Stomach (tissue), 9 donors: ENCODE measurements around the gene PGAP6. TPM values are rescaled to one million over a fixed set of nuclear protein-coding genes. Genes with fewer than 3 reads are reported as not detected.

ENCODE experiments used
- DNase-seq, 2 donors: peaks; one replicate each; pipeline versions ENCODE4 v3.0.0 to v3.0.0-alpha.2; 2013 to 2019
- H3K27ac ChIP-seq, 5 donors: fragments of 200-600 bp in 4 of 5; sonication (generic) in 4 of 5; one replicate each; pipeline ENCODE4 v1.5.1; 2013 to 2019; ENCODE audit warnings: mild to moderate bottlenecking in 1 of 5, moderate library complexity in 1 of 5
- H3K27me3 ChIP-seq, 3 donors: fragments of 200-600 bp; sonication (generic); one replicate each; pipeline ENCODE4 v1.5.1; 2017 to 2019; ENCODE audit warnings: mixed run types in 1 of 3
- H3K36me3 ChIP-seq, 4 donors: fragments of 200-600 bp; sonication (generic); 1 replicate in 3 of 4; 2 replicates in 1 of 4; pipeline ENCODE4 v1.5.1; 2016 to 2019
- H3K4me1 ChIP-seq, 4 donors: fragments of 200-600 bp; sonication (generic); one replicate each; pipeline ENCODE4 v1.5.1; 2016 to 2019
- H3K4me3 ChIP-seq, 4 donors: fragments of 200-600 bp; sonication (generic) in 3 of 4; one replicate each; pipeline ENCODE4 v1.5.1; 2016 to 2019; ENCODE audit warnings: mild to moderate bottlenecking in 1 of 4
- H3K9me3 ChIP-seq, 4 donors: fragments of 200-600 bp; sonication (generic); one replicate each; pipeline ENCODE4 v1.5.1; 2016 to 2019
- CTCF ChIP-seq, 7 experiments: fragments of 450-650 bp in 4 of 7; fragments of 200-600 bp in 3 of 7; sonication (generic) in 3 of 7; IDR thresholded peaks; one replicate each; pipeline ENCODE4 v1.5.1; 2016 to 2019; ENCODE audit warnings: antibody characterized with exemption in 7 of 7, control low read depth in 2 of 7, mild to moderate bottlenecking in 1 of 7
- EP300 ChIP-seq: sonication (generic); formaldehyde crosslinking; IDR thresholded peaks from one replicate; pipeline ENCODE4 v1.6.1; 2017; ENCODE audit warnings: antibody characterized with exemption
- POLR2A ChIP-seq, 4 donors: fragments of 450-650 bp; IDR thresholded peaks; one replicate each; pipeline ENCODE4 v1.6.1; 2016; ENCODE audit warnings: antibody characterized with exemption in 4 of 4, control low read depth in 2 of 4, mild to moderate bottlenecking in 1 of 4, moderate library complexity in 1 of 4
- POLR2AphosphoS5 ChIP-seq, 3 donors: sonication (generic); formaldehyde crosslinking; IDR thresholded peaks; one replicate each; pipeline ENCODE4 v1.6.1; 2016; ENCODE audit warnings: antibody characterized with exemption in 3 of 3
- WGBS, 5 donors: extraction: QIAGEN DNeasy Blood & Tissue Kit in 3 of 5; methylation state at CpG; one replicate each; pipeline versions ENCODE4 v1.1.5 to v1.1.7; 2013 to 2018; 5-methylcytosine and 5-hydroxymethylcytosine counted together
- intact Hi-C: fragments of 100-400 bp; cut with DNase I; formaldehyde crosslinking; loops from one replicate; pipeline ENCODE4 v1.15.1; 2023; ENCODE audit warnings: low total_unique reads
- polyA plus RNA-seq, 3 donors: library from polyadenylated mRNA; stranded (reverse); fragments of 200-250 nt; gene quantifications; one replicate each; pipeline ENCODE4 v1.2.3, GENCODE V29; 2013
- total RNA-seq, 5 donors: library from RNA; depleted of rRNA; stranded (reverse); fragments of >200 nt; gene quantifications; one replicate each; pipeline versions ENCODE4 v1.1.0 to v1.2.3, GENCODE V29; 2014 to 2016
- donor health status: healthy with polysubstance abuse.
- donor health status: Bipolar disorder and iron deficiency.
- donor health status: healthy.

PGAP6 gene
- total and polyA plus RNA-seq, 8 donors: 20.7 to 364 (median 91.5) TPM

- H3K27me3 ChIP-seq: peaks cover 0 to 21% (median 0%) of the 10 kb centered on the region in 3 donors
- DNase-seq: no peak
- 84 to 94% (median 86%) methylated on average over 8 to 10 of the region's 10 CpGs for WGBS, 5 donors
- no peaks in the 10 kb centered on the region for H3K9me3 ChIP-seq
- peaks cover 16 to 41% (median 38%) of the 10 kb centered on the region in 4 donors for H3K4me1 ChIP-seq
- peaks cover 14 to 40% (median 35%) of the 10 kb centered on the region in 4 donors for H3K36me3 ChIP-seq
- intact Hi-C loops: loop anchor here (10.0 kb wide), 1 partner anchor 132 kb away; the partner anchor contains the start of gene FAM234A
- TF ChIP-seq POLR2AphosphoS5 (IDR thresholded peaks at IDR 0.05) (no peak), EP300 (no peak), CTCF (IDR thresholded peaks at IDR 0.05) (no peak), POLR2A (IDR thresholded peaks at IDR 0.05) (no peak)
- no peak overlapping the region for H3K27ac ChIP-seq
- no peak overlapping the region for H3K4me3 ChIP-seq
Observed at GRCh38 chr16:366476-366875, 15.3 kb downstream of the PGAP6 start.

- Histone ChIP-seq H3K9me3 (no peaks in the 10 kb centered on the region), H3K4me3 (no peak overlapping the region), H3K27me3 (peaks cover 0 to 21% (median 0%) of the 10 kb centered on the region in 3 donors), H3K36me3 (peaks cover 14 to 37% (median 31%) of the 10 kb centered on the region in 4 donors), H3K4me1 (peaks cover 7 to 28% (median 24%) of the 10 kb centered on the region in 4 donors), H3K27ac (no peak overlapping the region)
- intact Hi-C loops: loop anchor here (10.0 kb wide), 1 partner anchor 130 kb away; the partner anchor contains the start of gene FAM234A
- no peak for DNase-seq
- TF ChIP-seq POLR2AphosphoS5 (IDR thresholded peaks at IDR 0.05): no peak
- no peak for TF ChIP-seq EP300
- TF ChIP-seq POLR2A (IDR thresholded peaks at IDR 0.05): no peak
- TF ChIP-seq CTCF (IDR thresholded peaks at IDR 0.05): no peak
- whole genome bisulfite sequencing, 5 donors: 53 to 60% (median 53%) methylated on average over 15 to 19 of the region's 19 CpGs
Observed at GRCh38 chr16:364595-365491, 16.9 kb downstream of the PGAP6 start.

GRCh38 chr16:363766-364490 lies 17.9 kb downstream of the PGAP6 start:
- DNase-seq: no peak
- WGBS, 5 donors: 20 to 31% (median 28%) methylated on average over 15 to 24 of the region's 24 CpGs
- peaks cover 14 to 31% (median 29%) of the 10 kb centered on the region in 4 donors for H3K36me3 ChIP-seq
- H3K27me3 ChIP-seq: peaks cover 0 to 21% (median 0%) of the 10 kb centered on the region in 3 donors
- H3K4me3 ChIP-seq: no peak overlapping the region
- no peak overlapping the region for H3K27ac ChIP-seq
- H3K4me1 ChIP-seq: peaks cover 0 to 19% (median 15%) of the 10 kb centered on the region in 4 donors
- intact Hi-C loops: loop anchor here (10.0 kb wide), 1 partner anchor 129 kb away; the partner anchor contains the start of gene FAM234A
- TF ChIP-seq EP300 (no peak), POLR2A (IDR thresholded peaks at IDR 0.05) (no peak), CTCF (IDR thresholded peaks at IDR 0.05) (no peak), POLR2AphosphoS5 (IDR thresholded peaks at IDR 0.05) (no peak)
- H3K9me3 ChIP-seq: no peaks in the 10 kb centered on the region
